ENCODE measurements around the gene NMNAT3. TPM values are rescaled to one million over a fixed set of nuclear protein-coding genes. Genes with fewer than 3 reads are reported as not detected.
A peak's percentile ranks its signal among the peaks of the same experiment; 100 is the strongest.

The NMNAT3 gene
- total RNA-seq, 1 donor from 2014 or later = 1.5 TPM

DNA sequence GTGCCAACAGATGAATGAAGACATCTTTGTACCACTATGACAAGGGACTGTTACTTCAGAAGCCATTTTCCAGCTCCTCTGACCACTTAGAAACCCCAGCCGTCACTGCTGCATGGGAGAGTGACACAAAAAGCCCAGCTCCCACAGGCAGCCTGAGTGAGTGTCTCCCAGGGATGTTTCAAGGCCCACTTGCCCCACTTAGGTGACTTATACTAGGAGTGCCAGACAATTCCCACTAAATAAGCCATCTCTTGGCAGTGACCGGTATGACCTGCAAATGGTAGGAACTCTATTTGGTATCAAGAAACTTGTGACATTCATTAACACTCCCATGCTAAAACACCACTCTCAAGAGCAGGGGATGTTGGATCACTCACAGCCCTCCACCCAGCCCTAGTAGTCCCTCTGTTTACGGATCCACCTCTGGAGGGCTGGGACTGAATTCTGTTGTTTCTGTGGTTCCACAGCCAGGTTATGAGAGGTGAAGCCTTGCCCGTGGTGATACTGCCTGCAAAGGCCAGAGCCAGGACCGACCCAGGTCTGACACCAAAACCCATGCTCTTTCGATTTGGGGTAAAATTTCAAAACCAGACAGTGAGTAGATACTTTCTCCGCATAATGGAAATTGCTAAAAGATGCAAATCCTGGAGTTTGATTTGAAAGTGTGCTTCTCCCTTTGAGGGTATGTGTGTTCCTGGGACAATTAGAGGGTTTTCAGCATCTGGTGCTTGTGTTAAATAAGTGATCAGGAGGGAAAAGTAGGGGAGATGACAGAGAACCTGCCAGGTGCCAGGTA lies 152.7 kb downstream of the NMNAT3 start:
- ATAC-seq = no peak
- no peak for DNase-seq (ENCODE audit: low spot score)

GRCh38 chr3:139523718-139524117 lies 154.1 kb downstream of the NMNAT3 start:
- ATAC-seq = no peak

DNA sequence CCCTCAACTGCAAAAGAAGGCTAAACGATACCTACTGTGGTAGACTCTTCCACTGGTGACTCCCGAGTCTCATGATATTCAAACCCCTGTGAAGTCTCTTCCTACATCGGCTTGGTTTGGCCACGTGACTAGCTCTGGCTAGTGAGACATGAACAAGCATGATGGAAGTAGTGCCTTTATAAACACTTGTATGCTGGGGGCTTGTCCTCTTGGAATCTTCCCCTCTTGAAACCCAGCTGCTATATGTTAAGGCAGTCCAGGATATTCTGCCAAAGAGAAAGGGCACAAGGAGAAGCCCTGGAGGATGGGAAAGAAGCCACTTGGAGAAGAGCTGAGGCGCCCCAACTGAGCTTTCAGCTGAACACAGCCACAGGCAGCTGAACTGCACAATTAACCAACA lies 154.6 kb downstream of the NMNAT3 start:
- ATAC-seq = no peak
- no peak for DNase-seq (ENCODE audit: low spot score)

More at GRCh38 chr3:139523718-139524117, 154.1 kb downstream of the NMNAT3 start:
- DNase-seq (ENCODE audit: low spot score) = no peak

DNA sequence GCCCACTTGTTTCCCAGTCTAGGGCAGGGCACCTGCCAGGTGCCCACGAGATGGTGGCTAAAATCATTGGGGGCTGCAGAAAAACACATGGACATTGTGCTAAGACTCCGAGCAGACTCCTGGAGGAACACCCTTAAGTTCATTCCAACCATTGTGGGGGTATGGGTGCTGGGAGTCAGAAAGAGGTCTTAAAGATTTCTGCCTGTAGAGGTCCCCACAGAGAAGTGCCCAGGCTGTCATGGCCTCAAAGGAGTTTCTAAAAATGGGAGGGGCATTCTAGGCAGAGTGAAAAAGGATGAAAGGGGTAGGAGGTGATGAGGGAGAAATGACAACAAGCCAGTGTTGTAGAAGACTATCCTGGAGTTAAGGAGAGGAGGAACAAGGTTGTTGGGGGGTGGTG lies 155.4 kb downstream of the NMNAT3 start:
- DNase-seq (ENCODE audit: low spot score) (no peak), ATAC-seq (no peak)

DNA sequence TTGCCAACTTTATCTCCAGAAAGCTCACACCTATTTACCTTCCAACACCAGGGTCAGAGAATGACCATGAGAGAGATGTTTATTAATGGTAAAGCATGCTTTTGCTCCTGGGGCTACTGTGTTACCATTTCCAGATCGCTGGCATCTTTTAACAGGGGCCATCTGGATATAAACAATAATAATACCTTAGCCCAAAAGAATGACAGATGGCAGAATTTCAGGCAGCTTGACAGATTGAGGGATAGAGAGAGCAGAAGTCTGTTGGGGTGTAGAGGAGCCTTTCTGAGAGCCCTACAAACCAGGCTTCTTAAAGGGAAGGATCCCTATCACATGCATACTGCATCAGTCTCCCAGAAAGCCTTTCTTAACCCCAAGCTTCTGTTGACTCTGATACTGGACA lies 156.0 kb downstream of the NMNAT3 start:
- no peak for ATAC-seq
- no peak for DNase-seq (ENCODE audit: low spot score)

- DNase-seq (ENCODE audit: low spot score) = no peak
- ATAC-seq = no peak
Measured at GRCh38 chr3:139521144-139521543, 156.6 kb downstream of the NMNAT3 start.

GRCh38 chr3:139519998-139520737 lies 157.6 kb downstream of the NMNAT3 start:
- DNase-seq (ENCODE audit: low spot score) = no peak

GRCh38 chr3:139518926-139519842 lies 158.6 kb downstream of the NMNAT3 start:
- DNase-seq (ENCODE audit: low spot score) = peak; percentile 26

More at GRCh38 chr3:139519998-139520737, 157.6 kb downstream of the NMNAT3 start:
- peak; percentile 63 for ATAC-seq

DNA sequence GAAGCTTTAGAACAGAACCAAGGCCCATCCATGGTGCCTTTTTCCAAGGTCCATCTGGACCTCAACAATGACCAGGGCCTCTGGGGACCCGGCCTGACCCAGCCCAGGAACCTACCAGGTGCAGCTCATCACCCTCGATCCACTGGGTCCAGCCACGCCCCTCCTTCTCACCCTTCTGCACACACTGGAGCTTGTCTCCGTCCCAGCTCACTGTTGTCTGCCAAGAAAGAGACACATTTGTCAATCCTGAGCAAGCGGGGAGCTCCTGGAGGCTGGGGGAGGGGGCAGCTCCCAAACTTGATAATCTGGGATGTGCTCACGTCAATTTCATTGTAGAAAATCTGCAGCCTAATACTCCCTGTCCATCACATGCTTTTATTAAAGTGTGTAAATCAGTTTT lies 159.5 kb downstream of the NMNAT3 start:
- DNase-seq (ENCODE audit: low spot score) = peak; percentile 29
- no peak for ATAC-seq

More at GRCh38 chr3:139518926-139519842, 158.6 kb downstream of the NMNAT3 start:
- no peak for ATAC-seq

- ATAC-seq (no peak), DNase-seq (ENCODE audit: low spot score) (peak; percentile 31)
Measured at GRCh38 chr3:139517321-139518065, 160.3 kb downstream of the NMNAT3 start.

- ATAC-seq (no peak), DNase-seq (ENCODE audit: low spot score) (no peak)
Measured at GRCh38 chr3:139514741-139515140, 163.0 kb downstream of the NMNAT3 start.

Other genes with a start within 250 kb of the NMNAT3 start
- gene RBP2, start 201.5 kb downstream of the NMNAT3 start, total RNA-seq = not detected
- gene RBP1, start 138.2 kb downstream of the NMNAT3 start, total RNA-seq = 29.8 TPM